Fibroblast of pulmonary artery (primary cell): ENCODE data around the gene NRP2.

Experiments
- DNase-seq: peaks from one replicate; pipeline ENCODE4 v3.0.0-alpha.2; 2010; ENCODE audit warnings: low read depth
- H3K4me3 ChIP-seq: replicated peaks from 2 replicates; pipeline ENCODE4 v1.5.1; 2011; ENCODE audit warnings: low read depth, mild to moderate bottlenecking, control low read depth, low read length, moderate library complexity
- TF ChIP-seq, protein P1 (sequence below): IDR thresholded peaks from 2 replicates; pipeline ENCODE4 v1.5.1; 2011; ENCODE audit warnings: mild to moderate bottlenecking, control low read depth, low read length, inconsistent platforms; ENCODE audit errors: missing control alignments

Gene NRP2

DNA sequence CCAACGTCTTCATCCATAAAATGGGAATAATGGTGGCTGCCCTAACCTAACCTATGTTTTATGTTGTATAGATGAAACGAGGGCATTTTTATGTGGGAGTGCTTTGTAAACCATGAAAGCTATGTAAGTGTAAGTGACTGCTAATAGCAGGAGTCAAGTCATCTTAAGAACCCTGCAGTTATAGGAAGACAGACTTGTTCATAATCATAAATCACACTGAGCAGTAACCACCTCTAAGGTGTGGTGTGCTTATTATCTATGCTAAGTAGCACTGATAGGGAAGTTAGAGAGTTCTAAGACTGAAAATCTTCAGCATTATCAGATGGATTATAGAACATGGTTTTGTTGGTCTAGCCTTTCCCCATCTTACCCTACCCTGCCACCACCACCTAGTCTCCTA lies 24.2 kb upstream of the NRP2 start:
- DNase-seq: no peak
- TF ChIP-seq, protein P1, sequence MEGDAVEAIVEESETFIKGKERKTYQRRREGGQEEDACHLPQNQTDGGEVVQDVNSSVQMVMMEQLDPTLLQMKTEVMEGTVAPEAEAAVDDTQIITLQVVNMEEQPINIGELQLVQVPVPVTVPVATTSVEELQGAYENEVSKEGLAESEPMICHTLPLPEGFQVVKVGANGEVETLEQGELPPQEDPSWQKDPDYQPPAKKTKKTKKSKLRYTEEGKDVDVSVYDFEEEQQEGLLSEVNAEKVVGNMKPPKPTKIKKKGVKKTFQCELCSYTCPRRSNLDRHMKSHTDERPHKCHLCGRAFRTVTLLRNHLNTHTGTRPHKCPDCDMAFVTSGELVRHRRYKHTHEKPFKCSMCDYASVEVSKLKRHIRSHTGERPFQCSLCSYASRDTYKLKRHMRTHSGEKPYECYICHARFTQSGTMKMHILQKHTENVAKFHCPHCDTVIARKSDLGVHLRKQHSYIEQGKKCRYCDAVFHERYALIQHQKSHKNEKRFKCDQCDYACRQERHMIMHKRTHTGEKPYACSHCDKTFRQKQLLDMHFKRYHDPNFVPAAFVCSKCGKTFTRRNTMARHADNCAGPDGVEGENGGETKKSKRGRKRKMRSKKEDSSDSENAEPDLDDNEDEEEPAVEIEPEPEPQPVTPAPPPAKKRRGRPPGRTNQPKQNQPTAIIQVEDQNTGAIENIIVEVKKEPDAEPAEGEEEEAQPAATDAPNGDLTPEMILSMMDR: no peak
- H3K4me3 ChIP-seq: no peak overlapping the region

DNA sequence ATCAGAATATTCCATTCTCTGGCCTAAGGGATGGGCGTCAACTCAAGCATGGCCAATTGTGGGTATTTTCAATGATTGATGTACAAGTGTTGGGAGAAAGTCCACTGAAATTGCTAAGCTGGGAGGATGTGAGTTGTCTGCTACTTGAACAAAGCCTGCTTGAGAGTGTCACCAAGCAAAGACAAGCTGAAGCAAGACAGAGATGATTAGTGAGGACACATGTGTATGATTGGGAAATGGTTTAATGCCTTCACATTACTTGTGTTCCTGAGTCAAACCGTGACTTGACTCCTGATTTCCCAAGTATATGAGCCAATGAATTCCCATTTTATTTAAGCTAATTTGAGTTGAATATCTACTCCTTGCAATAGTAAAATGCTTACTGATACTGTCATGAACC lies 23.7 kb upstream of the NRP2 start:
- H3K4me3 ChIP-seq: no peak overlapping the region
- TF ChIP-seq, protein P1: no peak
- DNase-seq: no peak

DNA sequence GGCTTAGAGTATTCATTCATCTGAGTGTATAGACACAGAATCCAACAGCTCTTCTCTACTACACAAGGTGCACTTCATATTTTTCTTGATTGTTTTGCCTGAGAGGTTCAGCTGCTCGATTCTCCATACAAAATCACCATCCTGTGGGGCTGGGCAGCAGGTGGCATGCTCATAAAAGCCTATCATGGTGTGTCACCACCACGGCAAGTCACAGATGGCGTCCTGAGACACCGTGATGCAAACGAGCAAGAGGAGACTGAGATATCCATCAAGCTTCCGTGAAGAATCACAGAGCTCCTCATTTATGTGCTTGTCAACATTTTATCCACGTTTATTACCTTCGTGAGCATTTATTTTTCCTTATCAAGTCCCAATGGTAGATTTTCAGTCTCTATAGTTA lies 22.4 kb upstream of the NRP2 start:
- H3K4me3 ChIP-seq: no peak overlapping the region
- DNase-seq: no peak
- TF ChIP-seq, protein P1: no peak

DNA sequence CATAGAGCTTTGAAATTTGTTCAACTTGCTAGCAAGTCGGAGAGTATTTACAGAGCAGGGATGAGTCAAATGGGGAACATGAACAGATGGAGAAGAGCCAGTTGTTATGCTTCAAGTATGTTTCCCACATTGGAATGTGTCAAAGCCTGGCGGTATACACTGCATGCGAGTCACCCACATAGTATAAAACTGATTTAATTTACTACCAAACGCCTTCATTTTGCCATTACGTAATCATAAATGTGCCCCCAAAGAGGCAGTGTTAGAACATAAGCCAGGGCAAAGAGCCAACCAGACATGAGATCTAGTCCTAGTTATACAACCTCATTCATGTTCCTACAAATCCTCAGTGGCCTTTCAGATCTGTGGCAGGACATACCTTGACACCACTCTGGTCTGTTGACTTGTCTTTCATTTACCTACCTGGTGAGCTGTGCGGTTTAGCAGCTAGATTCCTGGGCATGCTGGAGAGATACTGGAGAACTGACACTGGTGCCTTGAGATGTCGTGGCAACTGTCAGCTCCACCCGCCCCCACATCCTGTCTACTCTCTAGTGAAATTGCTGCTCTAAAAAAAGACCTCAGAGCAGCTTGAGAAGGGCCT lies 21.7 kb upstream of the NRP2 start:
- H3K4me3 ChIP-seq: no peak overlapping the region
- DNase-seq: peak; percentile 84
- TF ChIP-seq, protein P1: no peak

DNA sequence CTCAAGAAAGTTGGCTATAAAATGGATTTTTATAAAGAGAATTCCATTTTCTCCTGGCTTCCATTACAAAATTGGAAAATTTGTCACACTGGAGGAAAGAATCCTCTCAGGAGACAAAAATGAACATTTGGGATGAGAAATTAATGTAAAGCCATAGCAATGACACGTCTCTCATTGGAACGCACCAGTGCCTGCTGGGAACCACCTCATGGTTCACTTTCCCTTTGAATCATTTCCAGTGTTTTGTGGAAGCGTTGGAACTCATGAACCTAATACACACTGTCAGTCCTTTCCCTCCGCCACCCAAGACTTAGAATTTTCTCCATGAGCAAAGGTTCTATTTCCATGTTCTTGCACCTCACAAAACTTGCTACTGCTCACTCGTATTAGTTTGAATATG lies 21.0 kb upstream of the NRP2 start:
- no peak overlapping the region for H3K4me3 ChIP-seq
- TF ChIP-seq, protein P1: no peak

DNA sequence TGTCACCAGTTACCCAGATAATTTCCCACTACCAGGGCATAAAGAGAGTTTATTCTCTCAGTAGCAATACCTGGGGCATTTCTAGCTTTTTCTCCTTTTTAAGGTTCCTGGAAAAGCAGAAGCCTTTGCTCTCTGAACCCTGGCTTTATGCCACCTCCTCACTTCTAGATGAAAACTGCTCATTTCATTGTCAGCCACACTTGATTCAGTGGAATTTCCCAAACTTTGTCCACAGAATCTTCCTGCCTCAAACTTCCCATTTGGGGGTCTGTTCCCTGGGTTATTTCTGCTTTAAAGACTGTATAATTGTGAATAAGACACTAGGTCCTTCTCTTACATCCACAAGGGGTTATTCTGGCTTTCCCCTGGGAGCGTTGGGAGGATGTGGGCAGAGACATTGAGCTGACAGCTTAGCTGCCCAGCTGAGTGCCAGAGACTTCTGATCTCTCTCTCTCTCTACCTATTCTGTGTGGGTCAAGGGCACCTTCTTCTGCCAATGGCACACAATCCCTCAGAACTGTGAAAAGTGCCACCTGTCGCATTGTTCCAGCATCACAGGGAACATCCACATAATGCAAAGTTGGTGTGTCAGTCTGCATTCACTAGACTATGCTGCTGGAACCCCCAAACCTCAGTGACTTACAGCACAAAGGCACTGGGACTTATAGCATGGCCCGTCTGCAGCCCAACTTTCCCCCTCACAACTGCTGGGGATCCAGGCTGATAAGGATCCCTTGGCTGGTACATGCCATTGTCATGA lies 19.9 kb upstream of the NRP2 start:
- no peak for DNase-seq
- H3K4me3 ChIP-seq: no peak overlapping the region
- TF ChIP-seq, protein P1: no peak

More for the DNA sequence above, 21.0 kb upstream of the NRP2 start:
- DNase-seq: no peak

DNA sequence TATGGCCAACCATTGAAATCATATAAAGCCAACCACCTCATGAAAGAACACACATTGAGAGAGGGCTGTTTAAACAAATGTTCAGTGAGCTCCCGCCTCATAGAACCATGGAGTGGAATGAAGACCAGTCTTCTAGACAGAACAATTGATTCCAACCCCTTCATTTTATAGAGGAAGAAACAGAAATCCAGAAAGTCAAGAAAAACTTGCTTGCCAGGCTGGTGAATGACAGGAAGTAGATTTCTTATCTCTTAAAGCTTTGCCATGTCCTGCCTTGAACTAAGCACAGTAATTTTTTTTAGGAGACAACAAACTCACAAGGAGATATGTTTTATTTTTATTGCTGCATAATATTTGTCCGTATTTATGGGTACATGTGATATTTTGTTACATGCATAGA lies 16.5 kb upstream of the NRP2 start:
- no peak for DNase-seq
- no peak overlapping the region for H3K4me3 ChIP-seq
- TF ChIP-seq, protein P1: no peak
